ENCODE data around the gene CABP4.
"Not testable (repeated sequence)": the region's sequence is repeated elsewhere in the genome, so short reads cannot be mapped to it uniquely, and the experiment has no call there.

The CABP4 gene

GRCh38 chr11:67419325-67420049, 35.7 kb upstream of the CABP4 start:
- DNase-seq: no peak

- no peak for DNase-seq
These were observed 35.0 kb upstream of the CABP4 start for GRCh38 chr11:67420147-67420645.

- peak; percentile 85 for DNase-seq
These were observed 34.3 kb upstream of the CABP4 start for GRCh38 chr11:67420646-67421429.

DNA sequence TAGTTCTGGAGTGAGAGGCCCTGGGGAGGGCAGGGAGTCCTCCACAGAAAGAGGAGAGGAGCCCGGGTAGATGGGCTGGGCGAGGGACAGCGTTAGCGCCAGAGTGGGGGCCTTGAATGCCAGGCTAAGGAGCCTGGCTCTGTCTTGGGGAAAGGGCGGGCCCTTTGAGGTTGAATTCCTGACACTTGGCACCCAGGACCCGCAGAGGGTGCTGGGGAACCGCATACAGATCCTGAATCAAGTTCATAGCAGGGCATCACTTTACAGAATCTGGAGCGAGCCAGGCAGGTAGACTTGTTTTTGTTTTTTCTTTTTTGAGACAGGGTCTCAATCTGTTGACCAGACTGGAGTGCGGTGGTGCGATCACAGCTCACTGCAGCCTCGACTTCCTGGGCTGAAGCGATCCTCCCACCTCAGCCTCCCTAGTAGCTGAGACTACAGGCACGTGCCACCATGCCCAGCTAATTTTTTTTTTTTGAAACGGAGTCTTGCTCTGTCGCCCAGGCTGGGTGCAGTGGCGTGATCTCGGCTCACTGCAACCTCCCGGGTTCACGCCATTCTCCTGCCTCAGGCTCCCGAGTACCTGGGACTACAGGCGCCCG, 33.6 kb upstream of the CABP4 start:
- DNase-seq: no peak

- DNase-seq: no peak
These were observed 32.3 kb upstream of the CABP4 start for GRCh38 chr11:67422891-67423290.

DNA sequence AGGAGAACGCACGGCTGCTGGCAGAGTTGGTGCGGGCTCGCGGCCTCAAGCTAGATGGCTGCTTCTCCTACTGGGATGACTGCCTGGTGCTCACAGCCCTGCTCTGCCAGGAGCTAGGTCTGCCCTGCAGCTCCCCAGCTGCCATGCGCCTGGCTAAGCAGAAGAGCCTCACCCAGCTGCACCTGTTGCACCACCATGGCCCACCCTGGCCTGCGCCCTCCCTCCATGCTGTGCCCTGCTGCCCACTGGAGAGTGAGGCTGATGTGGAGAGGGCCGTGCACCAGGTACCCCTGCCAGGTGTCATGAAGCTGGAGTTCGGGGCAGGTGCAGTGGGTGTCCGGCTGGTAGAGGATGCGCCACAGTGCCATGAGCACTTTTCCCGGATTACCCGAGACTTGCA, 31.7 kb upstream of the CABP4 start:
- DNase-seq: no peak

- no peak for DNase-seq
These were observed 31.1 kb upstream of the CABP4 start for GRCh38 chr11:67423891-67424613.

DNA sequence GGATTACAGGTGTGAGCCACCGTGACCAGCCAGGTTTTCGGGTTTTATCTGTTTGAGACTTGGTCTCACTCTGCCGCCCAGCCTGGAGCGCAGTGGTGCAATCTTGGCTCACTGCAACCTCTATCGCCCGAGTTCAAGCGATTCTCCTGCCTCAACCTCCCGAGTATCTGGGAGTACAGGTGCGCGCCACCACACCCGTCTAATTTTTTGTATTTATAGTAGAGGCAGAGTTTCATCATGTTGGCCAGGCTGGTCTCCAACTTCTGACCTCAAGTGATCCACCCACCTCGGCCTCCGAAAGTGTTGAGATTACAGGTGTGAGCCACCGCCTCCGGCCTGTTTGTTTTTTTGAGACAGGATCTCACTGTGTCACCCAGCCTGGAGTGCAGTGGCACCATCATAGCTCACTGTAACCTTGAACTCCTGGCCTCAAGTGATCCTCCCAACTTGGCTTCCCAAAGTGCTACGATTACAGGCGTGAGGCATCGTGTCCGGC, 27.7 kb upstream of the CABP4 start:
- DNase-seq: not testable (repeated sequence)

DNA sequence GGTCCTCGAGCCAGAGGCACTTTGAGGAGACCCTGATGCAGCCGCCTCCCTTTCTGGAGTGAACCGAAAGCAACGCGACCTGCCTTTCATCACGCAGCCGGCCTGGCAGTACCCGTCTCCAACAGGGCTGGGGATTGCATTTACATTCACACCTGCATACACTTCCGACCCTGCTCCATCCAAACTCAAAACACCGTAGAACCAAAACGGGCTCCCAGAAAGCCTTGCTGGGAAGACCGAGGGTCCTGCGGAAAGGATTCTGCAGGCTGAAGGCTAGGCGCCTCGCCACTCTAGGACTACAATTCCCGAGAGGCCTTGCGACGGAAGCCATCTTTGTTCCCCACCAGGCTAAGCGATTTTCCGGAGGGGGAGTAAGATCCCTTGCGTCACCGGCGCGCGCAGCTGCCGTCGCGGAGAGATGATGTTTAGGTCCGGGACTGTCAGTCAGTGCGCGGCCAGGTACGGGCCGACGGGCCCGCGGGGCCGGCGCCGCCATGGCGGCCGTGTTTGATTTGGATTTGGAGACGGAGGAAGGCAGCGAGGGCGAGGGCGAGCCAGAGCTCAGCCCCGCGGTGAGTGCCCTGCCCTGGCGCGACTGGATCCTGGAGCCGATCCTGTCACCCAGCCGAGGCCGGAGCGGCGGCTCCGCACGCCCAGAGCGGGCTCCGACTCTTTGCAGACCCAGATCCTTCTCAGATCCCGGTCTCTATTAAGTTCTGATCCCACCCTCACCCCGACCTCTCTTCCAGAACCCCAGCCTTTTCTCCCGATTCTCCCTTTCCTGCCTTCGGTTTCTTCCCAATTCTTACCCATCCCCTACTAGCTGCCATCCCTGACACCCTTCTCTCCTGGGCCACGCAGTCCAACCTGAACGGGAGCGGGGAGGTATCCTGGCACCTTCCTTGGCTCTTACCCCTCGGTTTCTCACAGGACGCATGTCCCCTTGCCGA, 26.8 kb upstream of the CABP4 start, which contains the start of gene RPS6KB2:
Gene RPS6KB2, plus strand, starts transcription at position 443 of the 950 bp plus-strand sequence. Its CDS starts 52 bp downstream, at position 495.
- peak; percentile 97 for DNase-seq

- DNase-seq: no peak
These were observed 26.0 kb upstream of the CABP4 start for GRCh38 chr11:67429038-67429668.

DNA sequence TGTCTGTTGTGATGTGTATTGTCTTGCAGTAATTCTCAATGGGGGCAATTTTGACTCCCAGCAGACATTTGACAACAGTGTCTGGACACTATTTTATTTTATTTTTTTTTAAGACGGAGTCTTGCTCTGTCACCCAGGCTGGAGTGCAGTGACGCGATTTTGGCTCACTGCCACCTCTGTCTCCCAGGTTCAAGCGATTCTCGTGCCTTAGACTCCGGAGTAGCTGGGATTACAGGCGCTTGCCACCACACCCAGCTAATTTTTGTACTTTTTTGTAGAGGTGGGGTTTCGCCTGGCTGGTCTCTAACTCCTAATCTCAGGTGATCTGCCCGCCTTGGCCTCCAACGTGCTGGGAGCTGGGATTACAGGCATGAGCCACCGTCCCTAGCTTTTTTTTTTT, 25.4 kb upstream of the CABP4 start:
- no peak for DNase-seq

DNA sequence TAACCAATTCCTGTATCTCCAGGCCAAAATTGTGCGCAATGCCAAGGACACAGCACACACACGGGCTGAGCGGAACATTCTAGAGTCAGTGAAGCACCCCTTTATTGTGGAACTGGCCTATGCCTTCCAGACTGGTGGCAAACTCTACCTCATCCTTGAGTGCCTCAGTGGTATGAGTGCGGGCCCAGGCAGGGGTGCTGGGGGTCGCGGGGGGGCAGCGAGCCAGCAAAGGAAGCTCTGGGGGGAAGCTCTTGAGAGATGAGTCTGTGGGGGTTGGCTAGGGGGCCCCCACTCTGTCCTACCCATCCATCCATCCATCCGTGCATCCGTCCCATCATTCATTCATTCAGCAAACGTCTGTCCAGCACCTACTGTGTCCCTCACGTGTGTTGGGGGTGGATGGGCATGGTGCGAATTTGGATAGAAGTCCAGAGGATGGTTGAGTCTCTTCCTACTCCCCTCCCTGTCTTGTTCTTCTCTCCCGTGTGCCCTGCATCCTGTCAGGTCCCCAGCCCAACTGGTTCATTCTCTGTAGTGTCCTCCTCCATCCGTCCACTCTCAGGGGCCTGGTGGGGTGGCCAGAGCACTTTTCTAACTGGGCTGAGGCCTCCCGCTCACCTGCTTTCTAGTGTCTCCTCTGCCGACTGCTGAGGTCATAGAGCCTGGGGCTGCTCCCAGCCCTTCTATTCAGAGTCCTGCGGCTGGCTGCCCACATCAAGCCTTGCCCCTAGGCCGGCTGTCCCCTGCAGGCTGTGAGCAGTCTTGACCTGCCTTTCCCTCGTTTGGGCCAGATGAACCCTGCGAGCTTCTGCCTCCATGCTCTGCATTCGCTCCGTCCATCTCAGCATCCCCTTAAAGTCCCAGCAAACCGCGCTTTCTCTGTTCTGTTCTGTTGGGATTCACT, 23.6 kb upstream of the CABP4 start:
- no peak for DNase-seq

GRCh38 chr11:67432655-67433349, 22.4 kb upstream of the CABP4 start:
- no peak for DNase-seq

DNA sequence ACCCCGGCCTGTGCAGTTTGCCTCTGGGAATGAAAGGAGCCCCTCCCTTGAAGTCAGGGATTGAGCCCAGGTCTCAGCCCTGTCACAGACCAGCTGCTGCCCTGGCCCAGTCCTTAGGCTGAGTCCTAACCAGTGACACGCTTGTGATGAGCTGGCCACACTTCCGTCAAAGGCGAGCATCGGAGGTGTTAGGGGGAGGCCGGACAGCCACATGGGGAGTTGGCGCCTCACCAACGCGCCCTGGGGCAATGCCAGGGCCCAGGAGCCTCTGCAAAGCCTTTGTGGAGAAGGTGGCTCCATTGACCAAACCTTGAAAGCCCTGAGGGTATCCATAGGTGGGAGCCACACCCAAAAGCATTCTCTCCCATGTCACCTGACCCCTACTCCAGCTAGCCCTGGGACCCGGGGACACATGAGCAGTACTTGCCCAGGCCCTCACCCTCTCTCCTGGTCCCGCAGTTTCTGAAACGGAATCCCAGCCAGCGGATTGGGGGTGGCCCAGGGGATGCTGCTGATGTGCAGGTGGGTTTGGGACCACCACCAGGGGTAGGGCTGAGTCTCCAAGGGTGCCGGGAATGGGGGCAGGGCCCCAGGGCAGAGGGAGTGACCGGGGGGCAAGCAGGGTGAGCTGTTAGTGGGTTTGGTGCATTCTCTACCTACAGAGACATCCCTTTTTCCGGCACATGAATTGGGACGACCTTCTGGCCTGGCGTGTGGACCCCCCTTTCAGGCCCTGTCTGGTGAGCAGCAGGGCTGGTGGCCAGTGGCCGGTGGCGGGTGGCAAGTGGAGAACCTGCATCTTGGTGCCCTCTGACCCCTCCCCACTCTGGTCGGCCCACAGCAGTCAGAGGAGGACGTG, 21.4 kb upstream of the CABP4 start:
- no peak for DNase-seq

- no peak for DNase-seq
These were observed 20.7 kb upstream of the CABP4 start for GRCh38 chr11:67434395-67434881.

DNA sequence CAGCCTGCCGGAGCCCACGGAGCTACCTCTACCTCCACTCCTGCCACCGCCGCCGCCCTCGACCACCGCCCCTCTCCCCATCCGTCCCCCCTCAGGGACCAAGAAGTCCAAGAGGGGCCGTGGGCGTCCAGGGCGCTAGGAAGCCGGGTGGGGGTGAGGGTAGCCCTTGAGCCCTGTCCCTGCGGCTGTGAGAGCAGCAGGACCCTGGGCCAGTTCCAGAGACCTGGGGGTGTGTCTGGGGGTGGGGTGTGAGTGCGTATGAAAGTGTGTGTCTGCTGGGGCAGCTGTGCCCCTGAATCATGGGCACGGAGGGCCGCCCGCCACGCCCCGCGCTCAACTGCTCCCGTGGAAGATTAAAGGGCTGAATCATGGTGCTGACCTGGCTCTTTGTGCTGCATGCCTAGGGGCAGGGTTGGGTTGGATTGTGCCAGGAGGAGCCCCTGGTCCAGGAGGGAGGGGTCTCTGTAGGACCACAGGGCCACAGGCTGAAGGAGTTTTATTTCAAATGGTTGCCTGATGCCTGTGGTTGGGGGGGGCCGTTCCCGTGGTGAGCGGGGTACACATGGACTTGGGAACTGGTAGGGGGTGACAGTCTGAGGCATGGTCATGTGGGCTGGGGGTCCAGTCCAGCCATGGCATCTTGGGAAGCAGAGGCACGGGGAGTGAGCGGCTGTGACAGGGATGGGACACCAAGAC, 20.0 kb upstream of the CABP4 start:
- DNase-seq: no peak

- DNase-seq: no peak
These were observed 19.3 kb upstream of the CABP4 start for GRCh38 chr11:67435727-67436458.
